K562 (cell line): Measurements from ENCODE around the gene DNAJB13. TPM values are rescaled to one million over a fixed set of nuclear protein-coding genes. Genes with fewer than 3 reads are reported as not detected.

Experiments used
- HDAC2 ChIP-seq: fragments of 450-650 bp; IDR thresholded peaks from 2 replicates; pipeline ENCODE4 v1.6.1; 2016; ENCODE audit warnings: mild to moderate bottlenecking
- NFE2 ChIP-seq: IDR thresholded peaks from 2 replicates; pipeline ENCODE4 v1.6.1; 2014; ENCODE audit warnings: antibody characterized with exemption, low read depth
- POLR3A ChIP-seq: IDR thresholded peaks from 2 replicates; pipeline ENCODE4 v1.6.1; 2011; ENCODE audit warnings: borderline replicate concordance, mild to moderate bottlenecking, moderate library complexity; ENCODE audit not compliant: insufficient read length, insufficient read depth; ENCODE audit errors: extremely low read depth
- RBM25 ChIP-seq: fragments of 200-400 bp; formaldehyde crosslinking; IDR thresholded peaks from 2 replicates; pipeline ENCODE4 v1.6.1; 2018; ENCODE audit warnings: low read length, low read depth, moderate library complexity; ENCODE audit not compliant: severe bottlenecking
- RFX1 ChIP-seq: fragments of 450-650 bp; IDR thresholded peaks from 2 replicates; pipeline ENCODE4 v1.6.1; 2016; ENCODE audit warnings: mild to moderate bottlenecking, moderate library complexity
- SLC30A9 ChIP-seq: fragments of 250-450 bp; sonication (Bioruptor Pico); IDR thresholded peaks from 2 replicates; pipeline ENCODE4 v1.8.0; 2022; ENCODE audit warnings: mild to moderate bottlenecking, moderate library complexity
- SMAD2 ChIP-seq: fragments of 150-350 bp; IDR thresholded peaks from 2 replicates; pipeline ENCODE4 v1.6.1; 2014; ENCODE audit warnings: low read depth, mild to moderate bottlenecking, low read length
- TAF1 ChIP-seq: IDR thresholded peaks from 2 replicates; pipeline ENCODE4 v1.6.1; 2011; ENCODE audit warnings: mild to moderate bottlenecking, low read length, moderate library complexity; ENCODE audit not compliant: insufficient read depth, control insufficient read depth, severe bottlenecking; ENCODE audit errors: extremely low read depth
- ZNF121 ChIP-seq: sonication (generic); formaldehyde crosslinking; conservative IDR thresholded peaks from 2 replicates; pipeline ENCODE4 v1.8.0; 2022; ENCODE audit warnings: missing genetic modification reagents
- ZNF583 ChIP-seq: fragments of 250-450 bp; sonication (Bioruptor Pico); IDR thresholded peaks from 2 replicates; pipeline ENCODE4 v1.4.0; 2020
- ZNF717 ChIP-seq: fragments of 250-450 bp; sonication (Bioruptor Pico); IDR thresholded peaks from 2 replicates; pipeline ENCODE4 v1.5.0; 2021
- polyA plus RNA-seq, 8 experiments: library from polyadenylated mRNA; depleted of rRNA in 4 of 8; stranded (reverse) in 5 of 8; unstranded in 3 of 8; fragments of >200 nt; fragmentation: Nextera tagmentation in 2 of 8; fragmentation: Illumina TruSeq in 1 of 8; extraction: Ambion mirVana in 2 of 8; extraction: Trizol in 1 of 8; gene quantifications; 2 replicates each; pipeline versions ENCODE4 v1.2.1 to v1.2.3, GENCODE V29; 2011 to 2014; ENCODE audit warnings: inconsistent platforms in 1 of 8, missing spikeins in 1 of 8
- total RNA-seq, 7 experiments: library from RNA; depleted of rRNA in 6 of 7; stranded (reverse); fragments of >200 nt in 6 of 7; fragmentation: Illumina TruSeq in 2 of 7; extraction: Trizol in 2 of 7; gene quantifications; 2 replicates each; pipeline versions ENCODE4 v1.2.1 to v1.2.3, GENCODE V29; 2011 to 2021; ENCODE audit warnings: low replicate concordance in 1 of 7
- TF ChIP-seq, protein P1 (sequence below): fragments of 200-800 bp; sonication (Bioruptor generic); IDR thresholded peaks from 2 replicates; pipeline ENCODE4 v1.6.1; 2016; ENCODE audit warnings: missing genetic modification characterization, missing compliant biosample characterization
- TF ChIP-seq, protein P2 (sequence below): fragments of 250-450 bp; sonication (Bioruptor Pico); IDR thresholded peaks from 2 replicates; pipeline ENCODE4 v1.5.0; 2022; ENCODE audit warnings: mild to moderate bottlenecking
- TF ChIP-seq, protein P3 (sequence below): fragments of 450-650 bp; IDR thresholded peaks from 2 replicates; pipeline ENCODE4 v1.6.1; 2016
- TF ChIP-seq, protein P4 (sequence below): sonication (generic); formaldehyde crosslinking; IDR thresholded peaks from 2 replicates; pipeline ENCODE4 v1.8.1; 2022; ENCODE audit warnings: missing genetic modification reagents
- TF ChIP-seq, protein P5 (sequence below), 3 experiments: IDR thresholded peaks in 2 of 3; conservative IDR thresholded peaks in 1 of 3; 2 replicates each; pipeline ENCODE4 v1.5.1; 2011 to 2012; ENCODE audit warnings: low read length in 3 of 3, mild to moderate bottlenecking in 3 of 3, control low read depth in 2 of 3, improper control_type of control experiment in 1 of 3, inconsistent platforms in 1 of 3, low read depth in 1 of 3, mixed read lengths in 1 of 3, moderate library complexity in 1 of 3; ENCODE audit not compliant: insufficient read depth in 2 of 3

DNAJB13 gene
- total and polyA plus RNA-seq, 9 of the 15 experiments (the other 6 are each of a cell fraction or from before 2014, with no cell fraction given): 0.14 TPM; not detected in 8

DNA sequence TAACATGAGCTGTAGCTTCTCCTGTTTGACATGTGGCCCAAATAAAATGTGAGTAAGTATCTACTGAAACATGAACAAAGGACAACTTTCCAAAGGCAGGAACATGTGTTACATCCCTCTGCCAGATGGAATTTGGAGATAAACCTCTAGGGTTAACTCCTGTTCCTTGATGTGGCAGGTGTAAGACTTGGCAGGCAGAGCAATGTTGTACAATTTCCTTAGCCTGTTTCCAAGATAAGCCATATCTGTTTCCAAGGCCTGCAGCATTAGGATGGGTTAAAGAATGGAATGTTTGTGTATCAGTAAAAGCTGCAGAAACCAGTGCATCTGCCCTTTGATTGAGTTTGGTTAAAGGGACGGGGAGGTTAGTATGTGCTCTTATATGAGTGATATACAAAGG lies 8.8 kb upstream of the DNAJB13 start (continued):
- TF ChIP-seq, protein P1, sequence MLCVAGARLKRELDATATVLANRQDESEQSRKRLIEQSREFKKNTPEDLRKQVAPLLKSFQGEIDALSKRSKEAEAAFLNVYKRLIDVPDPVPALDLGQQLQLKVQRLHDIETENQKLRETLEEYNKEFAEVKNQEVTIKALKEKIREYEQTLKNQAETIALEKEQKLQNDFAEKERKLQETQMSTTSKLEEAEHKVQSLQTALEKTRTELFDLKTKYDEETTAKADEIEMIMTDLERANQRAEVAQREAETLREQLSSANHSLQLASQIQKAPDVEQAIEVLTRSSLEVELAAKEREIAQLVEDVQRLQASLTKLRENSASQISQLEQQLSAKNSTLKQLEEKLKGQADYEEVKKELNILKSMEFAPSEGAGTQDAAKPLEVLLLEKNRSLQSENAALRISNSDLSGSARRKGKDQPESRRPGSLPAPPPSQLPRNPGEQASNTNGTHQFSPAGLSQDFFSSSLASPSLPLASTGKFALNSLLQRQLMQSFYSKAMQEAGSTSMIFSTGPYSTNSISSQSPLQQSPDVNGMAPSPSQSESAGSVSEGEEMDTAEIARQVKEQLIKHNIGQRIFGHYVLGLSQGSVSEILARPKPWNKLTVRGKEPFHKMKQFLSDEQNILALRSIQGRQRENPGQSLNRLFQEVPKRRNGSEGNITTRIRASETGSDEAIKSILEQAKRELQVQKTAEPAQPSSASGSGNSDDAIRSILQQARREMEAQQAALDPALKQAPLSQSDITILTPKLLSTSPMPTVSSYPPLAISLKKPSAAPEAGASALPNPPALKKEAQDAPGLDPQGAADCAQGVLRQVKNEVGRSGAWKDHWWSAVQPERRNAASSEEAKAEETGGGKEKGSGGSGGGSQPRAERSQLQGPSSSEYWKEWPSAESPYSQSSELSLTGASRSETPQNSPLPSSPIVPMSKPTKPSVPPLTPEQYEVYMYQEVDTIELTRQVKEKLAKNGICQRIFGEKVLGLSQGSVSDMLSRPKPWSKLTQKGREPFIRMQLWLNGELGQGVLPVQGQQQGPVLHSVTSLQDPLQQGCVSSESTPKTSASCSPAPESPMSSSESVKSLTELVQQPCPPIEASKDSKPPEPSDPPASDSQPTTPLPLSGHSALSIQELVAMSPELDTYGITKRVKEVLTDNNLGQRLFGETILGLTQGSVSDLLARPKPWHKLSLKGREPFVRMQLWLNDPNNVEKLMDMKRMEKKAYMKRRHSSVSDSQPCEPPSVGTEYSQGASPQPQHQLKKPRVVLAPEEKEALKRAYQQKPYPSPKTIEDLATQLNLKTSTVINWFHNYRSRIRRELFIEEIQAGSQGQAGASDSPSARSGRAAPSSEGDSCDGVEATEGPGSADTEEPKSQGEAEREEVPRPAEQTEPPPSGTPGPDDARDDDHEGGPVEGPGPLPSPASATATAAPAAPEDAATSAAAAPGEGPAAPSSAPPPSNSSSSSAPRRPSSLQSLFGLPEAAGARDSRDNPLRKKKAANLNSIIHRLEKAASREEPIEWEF (CRISPR knock-in tag): no peak
- TF ChIP-seq ZNF583: no peak
- no peak for TF ChIP-seq NFE2
- TF ChIP-seq, protein P2, sequence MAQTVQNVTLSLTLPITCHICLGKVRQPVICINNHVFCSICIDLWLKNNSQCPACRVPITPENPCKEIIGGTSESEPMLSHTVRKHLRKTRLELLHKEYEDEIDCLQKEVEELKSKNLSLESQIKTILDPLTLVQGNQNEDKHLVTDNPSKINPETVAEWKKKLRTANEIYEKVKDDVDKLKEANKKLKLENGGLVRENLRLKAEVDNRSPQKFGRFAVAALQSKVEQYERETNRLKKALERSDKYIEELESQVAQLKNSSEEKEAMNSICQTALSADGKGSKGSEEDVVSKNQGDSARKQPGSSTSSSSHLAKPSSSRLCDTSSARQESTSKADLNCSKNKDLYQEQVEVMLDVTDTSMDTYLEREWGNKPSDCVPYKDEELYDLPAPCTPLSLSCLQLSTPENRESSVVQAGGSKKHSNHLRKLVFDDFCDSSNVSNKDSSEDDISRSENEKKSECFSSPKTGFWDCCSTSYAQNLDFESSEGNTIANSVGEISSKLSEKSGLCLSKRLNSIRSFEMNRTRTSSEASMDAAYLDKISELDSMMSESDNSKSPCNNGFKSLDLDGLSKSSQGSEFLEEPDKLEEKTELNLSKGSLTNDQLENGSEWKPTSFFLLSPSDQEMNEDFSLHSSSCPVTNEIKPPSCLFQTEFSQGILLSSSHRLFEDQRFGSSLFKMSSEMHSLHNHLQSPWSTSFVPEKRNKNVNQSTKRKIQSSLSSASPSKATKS (CRISPR knock-in tag): no peak
- TF ChIP-seq RBM25: no peak
- TF ChIP-seq SLC30A9 (CRISPR knock-in tag): no peak
- TF ChIP-seq, protein P3, sequence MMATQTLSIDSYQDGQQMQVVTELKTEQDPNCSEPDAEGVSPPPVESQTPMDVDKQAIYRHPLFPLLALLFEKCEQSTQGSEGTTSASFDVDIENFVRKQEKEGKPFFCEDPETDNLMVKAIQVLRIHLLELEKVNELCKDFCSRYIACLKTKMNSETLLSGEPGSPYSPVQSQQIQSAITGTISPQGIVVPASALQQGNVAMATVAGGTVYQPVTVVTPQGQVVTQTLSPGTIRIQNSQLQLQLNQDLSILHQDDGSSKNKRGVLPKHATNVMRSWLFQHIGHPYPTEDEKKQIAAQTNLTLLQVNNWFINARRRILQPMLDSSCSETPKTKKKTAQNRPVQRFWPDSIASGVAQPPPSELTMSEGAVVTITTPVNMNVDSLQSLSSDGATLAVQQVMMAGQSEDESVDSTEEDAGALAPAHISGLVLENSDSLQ: no peak
- TF ChIP-seq, protein P4, sequence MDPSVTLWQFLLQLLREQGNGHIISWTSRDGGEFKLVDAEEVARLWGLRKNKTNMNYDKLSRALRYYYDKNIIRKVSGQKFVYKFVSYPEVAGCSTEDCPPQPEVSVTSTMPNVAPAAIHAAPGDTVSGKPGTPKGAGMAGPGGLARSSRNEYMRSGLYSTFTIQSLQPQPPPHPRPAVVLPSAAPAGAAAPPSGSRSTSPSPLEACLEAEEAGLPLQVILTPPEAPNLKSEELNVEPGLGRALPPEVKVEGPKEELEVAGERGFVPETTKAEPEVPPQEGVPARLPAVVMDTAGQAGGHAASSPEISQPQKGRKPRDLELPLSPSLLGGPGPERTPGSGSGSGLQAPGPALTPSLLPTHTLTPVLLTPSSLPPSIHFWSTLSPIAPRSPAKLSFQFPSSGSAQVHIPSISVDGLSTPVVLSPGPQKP: no peak
- TF ChIP-seq SMAD2: no peak
- no peak for TF ChIP-seq POLR3A
- TF ChIP-seq TAF1: no peak
- TF ChIP-seq HDAC2: 0 out of 2 replicates have a peak, but pooled peaks have one; percentile 54
- no peak for TF ChIP-seq ZNF121
- TF ChIP-seq, protein P5, sequence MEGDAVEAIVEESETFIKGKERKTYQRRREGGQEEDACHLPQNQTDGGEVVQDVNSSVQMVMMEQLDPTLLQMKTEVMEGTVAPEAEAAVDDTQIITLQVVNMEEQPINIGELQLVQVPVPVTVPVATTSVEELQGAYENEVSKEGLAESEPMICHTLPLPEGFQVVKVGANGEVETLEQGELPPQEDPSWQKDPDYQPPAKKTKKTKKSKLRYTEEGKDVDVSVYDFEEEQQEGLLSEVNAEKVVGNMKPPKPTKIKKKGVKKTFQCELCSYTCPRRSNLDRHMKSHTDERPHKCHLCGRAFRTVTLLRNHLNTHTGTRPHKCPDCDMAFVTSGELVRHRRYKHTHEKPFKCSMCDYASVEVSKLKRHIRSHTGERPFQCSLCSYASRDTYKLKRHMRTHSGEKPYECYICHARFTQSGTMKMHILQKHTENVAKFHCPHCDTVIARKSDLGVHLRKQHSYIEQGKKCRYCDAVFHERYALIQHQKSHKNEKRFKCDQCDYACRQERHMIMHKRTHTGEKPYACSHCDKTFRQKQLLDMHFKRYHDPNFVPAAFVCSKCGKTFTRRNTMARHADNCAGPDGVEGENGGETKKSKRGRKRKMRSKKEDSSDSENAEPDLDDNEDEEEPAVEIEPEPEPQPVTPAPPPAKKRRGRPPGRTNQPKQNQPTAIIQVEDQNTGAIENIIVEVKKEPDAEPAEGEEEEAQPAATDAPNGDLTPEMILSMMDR (IDR thresholded peaks at IDR 0.05 in 2 of 3, conservative IDR thresholded peaks at IDR 0.05 in 1 of 3; ENCODE audit: insufficient read depth in 2 of 3, low read depth in 1 of 3, low read length in 3 of 3): no peak
- no peak for TF ChIP-seq RFX1
- no peak for TF ChIP-seq ZNF717 (CRISPR knock-in tag)
